Glutamatergic neuron (in vitro differentiated cells): ENCODE data around the gene COTL1. TPM values are rescaled to one million over a fixed set of nuclear protein-coding genes. Genes with fewer than 3 reads are reported as not detected.

Source experiments
- DNase-seq: peaks from one replicate; pipeline ENCODE4 v3.0.0; 2022
- H3K27ac Mint-ChIP-seq: one replicate; pipeline ENCODE4 v1.8.0; 2020; ENCODE audit warnings: mild to moderate bottlenecking, mixed read lengths, inconsistent platforms; ENCODE audit not compliant: unreplicated experiment
- H3K27me3 Mint-ChIP-seq: one replicate; pipeline ENCODE4 v1.8.0; 2020; ENCODE audit warnings: mild to moderate bottlenecking, moderate library complexity, mixed read lengths, inconsistent platforms; ENCODE audit not compliant: unreplicated experiment
- H3K36me3 Mint-ChIP-seq: one replicate; pipeline ENCODE4 v1.8.0; 2020; ENCODE audit warnings: mild to moderate bottlenecking, mixed read lengths, inconsistent platforms; ENCODE audit not compliant: unreplicated experiment
- H3K4me1 Mint-ChIP-seq: one replicate; pipeline ENCODE4 v1.8.0; 2020; ENCODE audit warnings: mild to moderate bottlenecking, low read depth, mixed read lengths, inconsistent platforms; ENCODE audit not compliant: unreplicated experiment
- H3K4me3 Mint-ChIP-seq: one replicate; pipeline ENCODE4 v1.8.0; 2020; ENCODE audit warnings: mild to moderate bottlenecking, mixed read lengths, inconsistent platforms; ENCODE audit not compliant: unreplicated experiment
- H3K9me3 Mint-ChIP-seq: one replicate; pipeline ENCODE4 v1.8.0; 2020; ENCODE audit warnings: mild to moderate bottlenecking, moderate library complexity, mixed read lengths, inconsistent platforms; ENCODE audit not compliant: unreplicated experiment
- CTCF ChIP-seq: fragments of 200-600 bp; sonication (generic); IDR thresholded peaks from one replicate; pipeline ENCODE4 v1.5.0; 2021; ENCODE audit not compliant: partially characterized antibody, unreplicated experiment
- total RNA-seq: library from RNA; stranded (reverse); fragmentation: NEBNext Ultra II Directional; extraction: Animal tissue kit (Norgen Biotek cat#: 25700); gene quantifications from one replicate; pipeline ENCODE4 v1.2.1, GENCODE V29; 2021; ENCODE audit not compliant: unreplicated experiment

COTL1 gene
- total RNA-seq, 1 donor from 2014 or later: 545 TPM

GRCh38 chr16:84614623-84614967 lies 3.3 kb downstream of the COTL1 start:
- Mint-ChIP-seq H3K4me3 (peak overlapping the region; percentile 92), H3K9me3 (peaks cover 20% of the 10 kb centered on the region), H3K27me3 (peaks cover 17% of the 10 kb centered on the region), H3K27ac (peak overlapping the region; percentile 78), H3K4me1 (peaks cover 55% of the 10 kb centered on the region), H3K36me3 (peaks cover 19% of the 10 kb centered on the region)
- TF ChIP-seq CTCF: no peak
- DNase-seq: no peak

- peaks cover 19% of the 10 kb centered on the region for H3K36me3 Mint-ChIP-seq
- DNase-seq: no peak
- peaks cover 18% of the 10 kb centered on the region for H3K9me3 Mint-ChIP-seq
- peaks cover 52% of the 10 kb centered on the region for H3K4me1 Mint-ChIP-seq
- peaks cover 16% of the 10 kb centered on the region for H3K27me3 Mint-ChIP-seq
- no peak overlapping the region for H3K27ac Mint-ChIP-seq
- no peak for TF ChIP-seq CTCF
- peak overlapping the region; percentile 92 for H3K4me3 Mint-ChIP-seq
Observed at GRCh38 chr16:84614073-84614459, 3.8 kb downstream of the COTL1 start.

- Mint-ChIP-seq H3K9me3 (peaks cover 15% of the 10 kb centered on the region), H3K27me3 (peaks cover 14% of the 10 kb centered on the region), H3K27ac (no peak overlapping the region), H3K36me3 (peaks cover 19% of the 10 kb centered on the region), H3K4me1 (peaks cover 49% of the 10 kb centered on the region), H3K4me3 (peak overlapping the region; percentile 92)
- no peak for TF ChIP-seq CTCF
- no peak for DNase-seq
Observed at GRCh38 chr16:84613408-84614072, 4.3 kb downstream of the COTL1 start.

GRCh38 chr16:84612686-84613085 lies 5.2 kb downstream of the COTL1 start:
- H3K4me1 Mint-ChIP-seq: peaks cover 49% of the 10 kb centered on the region
- peaks cover 14% of the 10 kb centered on the region for H3K27me3 Mint-ChIP-seq
- no peak overlapping the region for H3K27ac Mint-ChIP-seq
- no peak for TF ChIP-seq CTCF
- DNase-seq: no peak
- peaks cover 19% of the 10 kb centered on the region for H3K36me3 Mint-ChIP-seq
- H3K9me3 Mint-ChIP-seq: peaks cover 15% of the 10 kb centered on the region
- H3K4me3 Mint-ChIP-seq: no peak overlapping the region

GRCh38 chr16:84611041-84611440 lies 6.8 kb downstream of the COTL1 start:
- peaks cover 17% of the 10 kb centered on the region for H3K36me3 Mint-ChIP-seq
- peaks cover 50% of the 10 kb centered on the region for H3K4me1 Mint-ChIP-seq
- H3K9me3 Mint-ChIP-seq: peaks cover 6% of the 10 kb centered on the region
- H3K27me3 Mint-ChIP-seq: peaks cover 7% of the 10 kb centered on the region
- DNase-seq: no peak
- H3K27ac Mint-ChIP-seq: no peak overlapping the region
- no peak for TF ChIP-seq CTCF
- H3K4me3 Mint-ChIP-seq: peak overlapping the region; percentile 61
